T-helper 1 cell treated with Interleukin-12 subunit alpha and Interleukin-12 subunit beta and Interleukin-4 antibody, amounts not matched to agents 30 ng/mL and 1 ng/mL, for 36 hours (primary cell): ENCODE data around the gene MYO1D. TPM values are rescaled to one million over a fixed set of nuclear protein-coding genes. Genes with fewer than 3 reads are reported as not detected.

ENCODE experiments used
- intact Hi-C: fragments of 100-400 bp; cut with micrococcal nuclease; formaldehyde crosslinking; loops from one replicate; pipeline ENCODE4 v1.15.1; 2024
- total RNA-seq: library from RNA; stranded (reverse); gene quantifications from 2 replicates; pipeline ENCODE4 v1.2.3, GENCODE V29; 2022

Gene MYO1D
- total RNA-seq, 1 donor from 2014 or later: 5.5 TPM

DNA sequence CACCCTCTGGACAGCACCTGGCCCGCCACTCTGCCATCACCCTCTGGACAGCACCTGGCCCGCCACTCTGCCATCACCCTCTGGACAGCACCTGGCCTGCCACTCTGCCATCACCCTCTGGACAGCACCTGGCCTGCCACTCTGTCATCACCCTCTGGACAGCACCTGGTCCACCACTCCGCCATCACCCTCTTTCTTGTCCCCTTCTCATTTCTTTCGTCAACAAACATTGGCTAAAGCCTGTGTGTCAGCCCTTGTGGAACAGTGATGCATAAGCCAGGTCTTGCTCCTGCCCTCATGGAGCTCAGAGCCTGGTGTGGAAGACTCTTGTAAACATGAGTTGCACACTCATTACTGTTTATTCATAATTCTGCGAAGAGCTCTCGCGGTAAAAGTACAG lies 358.9 kb downstream of the MYO1D start:
- intact Hi-C loops: no loop called here

DNA sequence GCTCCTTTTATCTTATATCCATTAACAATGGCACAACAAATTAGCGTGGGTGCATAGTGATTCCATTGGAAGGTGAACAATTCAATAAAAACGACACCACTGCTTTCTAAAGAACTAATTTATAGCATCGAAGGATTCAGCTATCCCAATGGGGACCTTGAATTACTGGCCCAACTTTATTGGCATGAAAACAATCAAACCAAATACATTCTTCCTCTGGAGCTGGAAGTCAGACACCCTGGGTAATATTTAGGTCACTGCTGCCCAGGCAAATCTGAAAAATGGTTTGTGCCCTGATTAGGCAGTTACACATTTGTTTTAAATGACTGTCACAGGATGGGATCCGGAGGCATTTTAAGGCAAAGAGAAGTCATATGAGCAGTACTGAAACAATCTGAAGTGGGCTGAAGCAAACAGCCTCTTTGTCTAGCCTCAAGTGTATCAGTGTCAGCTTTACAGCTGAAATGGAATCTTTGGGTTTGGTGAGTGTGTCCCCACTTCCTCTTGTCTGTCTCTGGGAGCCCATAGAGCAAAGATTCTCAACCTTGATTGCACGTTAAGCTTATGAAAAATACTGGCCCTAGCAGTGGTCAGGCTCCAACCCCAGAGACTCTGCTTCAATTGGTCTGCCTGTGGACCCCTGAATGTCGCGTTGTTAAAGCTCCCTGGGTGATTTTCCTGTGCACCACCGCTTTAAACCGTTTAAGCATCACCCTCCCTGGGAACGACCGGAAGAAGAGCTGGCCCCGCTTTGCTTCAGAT lies 359.8 kb downstream of the MYO1D start:
- intact Hi-C loops: no loop called here

DNA sequence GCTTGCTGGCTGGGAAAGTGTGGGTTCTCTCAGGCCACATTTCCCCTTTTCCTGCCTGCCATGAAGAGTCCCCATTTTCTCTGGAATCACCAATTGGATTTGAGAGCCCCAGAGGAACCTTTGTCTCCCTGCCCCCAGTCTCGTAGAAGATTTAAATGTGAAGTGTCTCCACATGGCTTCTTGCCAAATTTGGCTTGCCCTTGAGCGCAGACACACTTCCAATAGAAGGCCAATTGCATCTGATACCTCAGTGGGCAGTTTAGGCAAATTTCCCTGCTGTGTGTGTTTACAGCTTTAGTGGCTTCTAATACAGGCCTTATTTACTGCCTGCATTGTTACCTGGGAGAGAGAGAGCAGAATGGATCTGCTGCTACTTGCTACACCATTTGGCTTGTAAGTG lies 360.5 kb downstream of the MYO1D start:
- intact Hi-C loops: no loop called here

GRCh38 chr17:32515677-32516383 lies 361.1 kb downstream of the MYO1D start:
- intact Hi-C loops: no loop called here

- intact Hi-C loops: no loop called here
These were observed 362.3 kb downstream of the MYO1D start for GRCh38 chr17:32514606-32515005.

GRCh38 chr17:32513579-32513978 lies 363.3 kb downstream of the MYO1D start:
- intact Hi-C loops: no loop called here

GRCh38 chr17:32512328-32512727 lies 364.6 kb downstream of the MYO1D start:
- intact Hi-C loops: no loop called here

GRCh38 chr17:32510466-32510865 lies 366.5 kb downstream of the MYO1D start:
- intact Hi-C loops: no loop called here

DNA sequence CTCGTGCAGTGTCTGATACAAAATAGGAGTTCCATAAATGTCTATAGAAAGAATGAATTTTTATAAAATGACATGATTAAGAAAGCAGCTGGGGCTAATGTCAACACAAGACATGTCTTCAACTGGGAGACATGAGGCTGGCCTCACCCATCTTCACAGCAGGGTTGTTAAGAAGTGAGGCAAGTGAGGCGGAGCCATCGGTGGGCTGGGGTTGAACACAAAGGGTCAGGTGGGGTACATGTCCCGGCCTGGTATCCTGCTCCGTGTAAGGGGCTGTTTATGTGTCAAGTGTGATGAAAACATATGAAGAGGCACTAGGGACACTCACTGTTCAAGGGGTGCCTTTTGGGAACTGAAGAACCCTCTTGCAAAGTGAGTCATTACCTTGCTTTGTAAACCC lies 368.0 kb downstream of the MYO1D start:
- intact Hi-C loops: no loop called here

DNA sequence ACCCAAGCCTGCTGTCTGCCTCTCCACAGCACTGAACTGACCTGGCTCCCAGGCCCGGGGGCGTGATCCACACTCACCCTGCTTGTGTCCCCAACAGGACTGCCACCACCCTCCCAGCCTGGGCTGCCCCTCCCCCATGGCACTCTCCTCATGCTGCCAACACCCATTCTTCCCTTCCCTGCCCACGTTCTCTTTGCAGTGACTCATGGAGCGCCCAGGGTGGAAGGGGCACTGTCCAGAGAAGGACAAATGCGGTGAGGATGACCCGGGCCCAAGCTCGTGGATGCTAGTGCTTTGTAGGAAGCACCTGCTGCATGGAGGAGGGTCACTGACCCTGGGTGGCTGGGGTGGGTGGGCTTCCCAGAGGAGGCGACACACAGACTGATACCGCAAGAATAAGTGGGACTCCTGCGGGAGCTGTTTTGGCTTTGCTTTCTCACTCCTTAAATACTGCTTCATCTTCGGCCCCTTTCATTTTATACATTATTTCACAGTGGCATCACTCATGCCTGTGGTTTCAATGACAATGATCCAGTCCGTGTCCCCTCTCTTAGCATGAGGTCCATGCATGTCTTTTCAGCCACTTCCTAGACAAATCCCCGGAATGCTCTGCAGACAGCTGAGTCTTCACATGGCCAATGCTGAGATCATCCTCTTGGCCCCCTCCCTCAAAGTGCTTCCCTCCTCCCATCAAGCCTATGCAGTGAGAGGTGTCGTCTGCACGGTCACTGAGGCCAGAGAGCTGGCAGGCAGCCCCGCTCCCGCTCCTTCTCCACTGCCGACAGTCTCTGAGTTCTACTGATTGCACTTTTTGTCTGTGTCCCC lies 372.5 kb downstream of the MYO1D start:
- intact Hi-C loops: loop anchor here (5.0 kb wide), 1 partner anchor 373 kb away; the partner anchor contains the start of gene MYO1D

DNA sequence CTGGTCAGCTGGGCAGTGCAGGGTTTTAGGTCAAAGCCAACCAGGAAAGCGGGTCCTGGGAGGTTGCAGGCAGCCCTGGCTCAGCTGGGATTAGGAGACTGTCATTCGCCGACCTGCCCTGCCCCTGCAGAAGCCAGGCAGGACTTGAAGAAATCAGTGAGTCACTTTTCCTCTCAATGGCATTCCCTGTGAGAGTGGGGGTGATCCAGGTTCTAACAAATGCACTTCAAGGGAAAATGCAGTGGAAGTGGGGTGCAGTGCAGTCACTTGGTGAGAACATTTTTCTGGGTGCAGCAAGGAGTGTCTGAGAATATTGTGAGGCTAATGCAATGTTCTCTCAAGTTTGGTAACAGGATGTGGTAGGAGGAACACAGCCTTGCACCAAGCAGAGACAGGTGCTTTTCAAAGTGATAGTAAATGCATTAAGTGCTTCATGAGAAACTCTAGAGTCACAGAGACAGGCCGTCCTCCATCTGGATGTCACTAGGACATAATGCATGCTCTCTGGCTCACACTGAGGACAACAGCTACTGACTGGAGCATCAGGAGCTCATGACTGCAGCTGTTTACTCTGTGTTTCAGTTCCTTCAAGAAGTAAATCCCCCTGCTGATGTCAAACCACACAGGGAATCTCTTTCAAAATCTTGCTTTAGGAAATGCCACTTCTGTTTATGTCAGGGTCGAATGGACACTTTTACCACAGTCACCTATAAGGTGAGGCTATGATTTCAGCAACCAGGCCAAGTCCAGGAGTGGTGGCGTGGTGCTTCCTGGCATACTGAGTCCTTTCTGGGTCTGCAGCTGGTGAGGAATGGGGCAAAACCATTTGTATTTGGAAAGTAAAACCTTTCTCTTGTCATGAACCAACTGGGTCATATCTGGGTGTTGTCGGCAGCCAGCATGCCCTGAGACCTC lies 373.4 kb downstream of the MYO1D start:
- intact Hi-C loops: loop anchor here (1.0 to 5.0 kb wide), 4 partner anchors 11 to 374 kb away; partner anchors contain the start of gene MYO1D

- intact Hi-C loops: loop anchor here (1.0 to 5.0 kb wide), 4 partner anchors 10 to 375 kb away; partner anchors contain the start of gene MYO1D
These were observed 374.2 kb downstream of the MYO1D start for GRCh38 chr17:32502710-32503109.

DNA sequence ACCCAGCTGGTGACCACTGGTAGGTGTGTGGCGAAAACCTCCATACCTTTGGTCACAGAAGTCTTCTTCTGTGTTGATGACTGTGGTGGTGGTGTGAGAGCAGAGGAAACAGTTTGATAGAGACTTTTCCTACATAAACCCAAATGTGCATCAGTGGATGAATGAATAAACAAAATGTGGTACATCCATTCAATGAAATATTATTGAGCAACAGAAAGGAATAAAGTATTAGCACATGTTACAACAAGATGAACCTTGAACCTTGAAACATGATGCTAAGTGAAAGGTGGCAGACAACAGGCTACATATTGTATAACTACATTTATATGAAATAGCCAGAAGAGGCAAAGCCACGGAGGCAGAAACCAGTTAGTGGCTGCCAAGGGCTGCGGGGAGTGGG lies 374.9 kb downstream of the MYO1D start:
- intact Hi-C loops: loop anchor here (5.0 kb wide), 1 partner anchor 375 kb away; the partner anchor contains the start of gene MYO1D

GRCh38 chr17:32498391-32498790 lies 378.5 kb downstream of the MYO1D start:
- intact Hi-C loops: no loop called here

GRCh38 chr17:32497431-32498205 lies 379.3 kb downstream of the MYO1D start:
- intact Hi-C loops: no loop called here

GRCh38 chr17:32496395-32497073 lies 380.4 kb downstream of the MYO1D start:
- intact Hi-C loops: no loop called here

GRCh38 chr17:32495359-32496231 lies 381.3 kb downstream of the MYO1D start:
- intact Hi-C loops: no loop called here
